HEK293T (cell line): ENCODE measurements around the gene BCL2L11.

Experiments used
- ELF4 ChIP-seq: fragments of 450-650 bp; IDR thresholded peaks from 2 replicates; pipeline ENCODE4 v1.6.1; 2017; ENCODE audit warnings: antibody characterized with exemption
- L3MBTL2 ChIP-seq: fragments of 450-650 bp; conservative IDR thresholded peaks from 2 replicates; pipeline ENCODE4 v1.6.1; 2016; ENCODE audit warnings: mild to moderate bottlenecking
- SUZ12 ChIP-seq: fragments of 450-650 bp; IDR thresholded peaks from 2 replicates; pipeline ENCODE4 v1.6.1; 2016; ENCODE audit warnings: mild to moderate bottlenecking
- TF ChIP-seq, protein P1 (sequence below): fragments of 450-650 bp; IDR thresholded peaks from 2 replicates; pipeline ENCODE4 v1.6.1; 2016

DNA sequence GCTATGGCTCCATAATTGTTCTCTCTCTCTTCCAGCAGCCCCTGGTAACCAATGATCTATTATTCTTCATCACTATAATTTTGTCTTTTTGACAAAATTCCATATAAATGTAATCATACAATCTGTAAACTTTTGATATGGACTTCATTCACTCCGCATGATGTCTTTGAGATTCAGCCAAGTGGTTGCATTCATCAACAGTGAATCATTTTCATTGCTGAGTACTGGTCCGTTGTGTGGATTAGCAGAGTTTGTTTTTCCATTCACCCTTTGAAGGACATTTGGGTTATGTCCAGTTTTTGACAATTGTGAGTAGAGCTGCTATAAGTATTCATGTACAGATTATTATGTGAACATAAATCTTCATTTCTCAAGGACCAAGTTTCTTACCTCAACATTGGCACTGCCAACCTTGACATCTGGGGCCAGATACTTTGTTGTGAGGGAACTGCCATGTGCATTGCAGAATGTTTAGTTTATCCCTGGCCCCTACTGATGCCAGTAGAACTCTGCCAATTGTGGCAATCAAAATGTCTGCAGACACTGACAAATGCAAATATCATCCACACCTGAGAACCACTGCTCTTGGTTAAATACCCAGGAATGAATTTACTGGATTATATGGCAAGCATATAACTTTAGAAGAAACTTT lies 48.4 kb upstream of the BCL2L11 start:
- TF ChIP-seq ELF4 (no peak), SUZ12 (no peak), L3MBTL2 (no peak)
- TF ChIP-seq, protein P1, sequence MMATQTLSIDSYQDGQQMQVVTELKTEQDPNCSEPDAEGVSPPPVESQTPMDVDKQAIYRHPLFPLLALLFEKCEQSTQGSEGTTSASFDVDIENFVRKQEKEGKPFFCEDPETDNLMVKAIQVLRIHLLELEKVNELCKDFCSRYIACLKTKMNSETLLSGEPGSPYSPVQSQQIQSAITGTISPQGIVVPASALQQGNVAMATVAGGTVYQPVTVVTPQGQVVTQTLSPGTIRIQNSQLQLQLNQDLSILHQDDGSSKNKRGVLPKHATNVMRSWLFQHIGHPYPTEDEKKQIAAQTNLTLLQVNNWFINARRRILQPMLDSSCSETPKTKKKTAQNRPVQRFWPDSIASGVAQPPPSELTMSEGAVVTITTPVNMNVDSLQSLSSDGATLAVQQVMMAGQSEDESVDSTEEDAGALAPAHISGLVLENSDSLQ = no peak
